ENCODE data around the gene OR2AK2. TPM values are rescaled to one million over a fixed set of nuclear protein-coding genes. Genes with fewer than 3 reads are reported as not detected.

OR2AK2 gene
- total and polyA plus RNA-seq, 9 of the 15 experiments (the other 6 are each of a cell fraction or from before 2014, with no cell fraction given): 0.10 TPM; not detected in 8

DNA sequence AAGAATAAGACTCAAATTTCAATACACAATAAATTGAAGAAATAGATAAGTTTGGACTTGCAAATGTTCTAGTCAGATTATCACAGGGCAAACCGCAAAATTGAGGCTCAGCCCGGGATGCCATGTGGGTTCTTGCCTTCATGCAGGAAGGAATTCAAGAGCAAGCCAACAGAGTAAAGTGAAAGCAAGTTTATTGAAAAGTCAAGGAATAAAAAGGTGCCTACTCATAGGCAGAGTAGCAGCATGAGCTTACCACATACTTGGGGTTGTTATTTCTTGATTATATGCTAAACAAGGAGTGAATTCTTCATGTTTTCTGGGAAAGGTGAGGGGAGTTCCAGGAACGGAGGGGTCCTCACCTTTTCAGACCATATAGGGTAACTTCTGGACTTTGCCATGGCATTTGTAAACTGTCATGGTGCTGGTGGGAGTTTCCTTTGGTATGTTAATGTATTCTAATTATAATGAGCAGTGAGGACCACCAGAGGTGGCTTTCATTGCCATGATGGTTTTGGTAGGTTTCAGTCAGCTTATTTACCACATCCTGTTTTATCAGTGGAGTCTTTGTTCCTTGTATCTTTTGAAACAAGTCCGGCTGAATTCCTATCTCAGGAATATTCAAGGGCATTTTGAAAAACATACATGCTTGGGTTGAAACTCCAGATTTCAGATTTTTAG is 2.0 kb upstream of the OR2AK2 start (continued):
- no peak for TF ChIP-seq ZNF134 (CRISPR knock-in tag; conservative IDR thresholded peaks at IDR 0.05)
- no peak for TF ChIP-seq BACH1 (tag; IDR thresholded peaks at IDR 0.05)
- no peak for TF ChIP-seq ZNF778 (CRISPR knock-in tag; IDR thresholded peaks at IDR 0.05)
- no peak for TF ChIP-seq NR4A1 (CRISPR knock-in tag; IDR thresholded peaks at IDR 0.05)
- no peak for TF ChIP-seq NR4A1 (tag; IDR thresholded peaks at IDR 0.05)
- TF ChIP-seq, protein P1, sequence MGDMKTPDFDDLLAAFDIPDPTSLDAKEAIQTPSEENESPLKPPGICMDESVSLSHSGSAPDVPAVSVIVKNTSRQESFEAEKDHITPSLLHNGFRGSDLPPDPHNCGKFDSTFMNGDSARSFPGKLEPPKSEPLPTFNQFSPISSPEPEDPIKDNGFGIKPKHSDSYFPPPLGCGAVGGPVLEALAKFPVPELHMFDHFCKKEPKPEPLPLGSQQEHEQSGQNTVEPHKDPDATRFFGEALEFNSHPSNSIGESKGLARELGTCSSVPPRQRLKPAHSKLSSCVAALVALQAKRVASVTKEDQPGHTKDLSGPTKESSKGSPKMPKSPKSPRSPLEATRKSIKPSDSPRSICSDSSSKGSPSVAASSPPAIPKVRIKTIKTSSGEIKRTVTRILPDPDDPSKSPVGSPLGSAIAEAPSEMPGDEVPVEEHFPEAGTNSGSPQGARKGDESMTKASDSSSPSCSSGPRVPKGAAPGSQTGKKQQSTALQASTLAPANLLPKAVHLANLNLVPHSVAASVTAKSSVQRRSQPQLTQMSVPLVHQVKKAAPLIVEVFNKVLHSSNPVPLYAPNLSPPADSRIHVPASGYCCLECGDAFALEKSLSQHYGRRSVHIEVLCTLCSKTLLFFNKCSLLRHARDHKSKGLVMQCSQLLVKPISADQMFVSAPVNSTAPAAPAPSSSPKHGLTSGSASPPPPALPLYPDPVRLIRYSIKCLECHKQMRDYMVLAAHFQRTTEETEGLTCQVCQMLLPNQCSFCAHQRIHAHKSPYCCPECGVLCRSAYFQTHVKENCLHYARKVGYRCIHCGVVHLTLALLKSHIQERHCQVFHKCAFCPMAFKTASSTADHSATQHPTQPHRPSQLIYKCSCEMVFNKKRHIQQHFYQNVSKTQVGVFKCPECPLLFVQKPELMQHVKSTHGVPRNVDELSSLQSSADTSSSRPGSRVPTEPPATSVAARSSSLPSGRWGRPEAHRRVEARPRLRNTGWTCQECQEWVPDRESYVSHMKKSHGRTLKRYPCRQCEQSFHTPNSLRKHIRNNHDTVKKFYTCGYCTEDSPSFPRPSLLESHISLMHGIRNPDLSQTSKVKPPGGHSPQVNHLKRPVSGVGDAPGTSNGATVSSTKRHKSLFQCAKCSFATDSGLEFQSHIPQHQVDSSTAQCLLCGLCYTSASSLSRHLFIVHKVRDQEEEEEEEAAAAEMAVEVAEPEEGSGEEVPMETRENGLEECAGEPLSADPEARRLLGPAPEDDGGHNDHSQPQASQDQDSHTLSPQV (IDR thresholded peaks at IDR 0.05): no peak

Data from K562 (cell line).